GM21423 (cell line): ENCODE measurements around the gene SRR.
"Not testable (repeated sequence)": the region's sequence is repeated elsewhere in the genome, so short reads cannot be mapped to it uniquely, and the experiment has no call there.

Source experiments
- ATAC-seq: cut with Tn5 transposase; IDR thresholded peaks from one replicate; pipeline ENCODE4 v1.9.1; 2021; ENCODE audit warnings: mild to moderate bottlenecking, moderate library complexity; ENCODE audit not compliant: unreplicated experiment

SRR gene

GRCh38 chr17:2289878-2290478, 13.8 kb upstream of the SRR start:
- no peak for ATAC-seq

GRCh38 chr17:2292100-2292499, 11.7 kb upstream of the SRR start:
- no peak for ATAC-seq

DNA sequence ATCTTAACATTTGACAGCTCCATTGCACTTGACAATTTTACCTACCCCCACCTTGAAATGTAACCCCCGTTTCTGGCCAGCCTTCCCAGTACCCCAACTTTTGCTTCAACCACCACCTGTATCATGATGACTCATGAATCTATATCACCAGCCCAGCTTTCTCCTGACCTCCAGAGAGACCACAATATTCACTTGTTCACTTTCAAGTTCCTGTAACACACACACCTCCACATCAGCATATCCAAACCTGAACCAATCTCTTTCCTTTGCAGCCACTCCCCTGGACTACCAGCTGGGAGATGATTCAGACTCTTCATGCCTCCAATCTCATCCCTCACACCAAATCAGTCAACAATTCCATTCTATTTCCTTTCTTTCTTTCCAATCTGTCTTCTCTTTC, 8.2 kb upstream of the SRR start:
- ATAC-seq = no peak

- no peak for ATAC-seq
These were observed 6.7 kb upstream of the SRR start for GRCh38 chr17:2297023-2297422.

GRCh38 chr17:2299136-2299535, 4.6 kb upstream of the SRR start:
- ATAC-seq = no peak

DNA sequence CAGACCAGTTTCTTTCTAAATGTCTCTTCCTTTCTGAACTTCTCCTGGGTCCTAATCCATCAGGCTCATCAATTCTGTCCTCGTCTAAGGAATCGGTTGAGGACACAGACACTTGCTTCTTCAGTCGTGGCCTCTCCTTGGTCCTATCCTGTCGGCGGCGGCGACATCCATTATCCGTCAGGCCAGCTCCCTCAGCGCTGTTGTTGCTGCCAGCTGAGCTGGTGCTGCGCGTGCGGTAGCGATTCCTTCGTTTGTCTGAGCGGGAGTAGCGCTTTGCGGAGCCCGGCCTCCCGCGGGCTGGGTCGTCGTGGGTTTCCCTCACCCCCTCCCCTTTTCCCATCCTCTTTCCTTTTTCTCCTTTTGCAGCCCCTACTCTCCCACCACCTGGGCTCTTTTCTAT, 4.0 kb upstream of the SRR start:
- ATAC-seq = no peak

DNA sequence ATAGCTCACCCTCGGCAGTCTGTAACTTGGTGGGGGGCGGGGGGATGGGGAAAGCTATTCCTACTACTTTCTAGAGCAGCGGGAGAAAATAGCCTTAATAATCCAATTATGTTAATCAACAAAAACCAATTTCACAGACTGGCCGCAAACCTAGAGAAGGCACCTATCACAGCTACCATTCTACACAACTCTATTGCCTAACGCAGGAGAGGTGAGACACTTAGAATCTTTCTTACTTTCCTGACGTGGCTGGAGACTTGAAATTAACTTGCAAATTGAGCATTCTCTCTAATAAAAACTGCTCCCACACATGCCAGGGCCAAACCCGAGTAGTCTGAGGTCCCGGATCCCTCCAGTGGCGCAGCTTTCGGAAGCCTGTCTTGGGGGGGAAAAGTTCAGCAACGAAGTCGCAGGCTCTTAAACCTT, 959 bp upstream of the SRR start:
- ATAC-seq = peak; percentile 7

DNA sequence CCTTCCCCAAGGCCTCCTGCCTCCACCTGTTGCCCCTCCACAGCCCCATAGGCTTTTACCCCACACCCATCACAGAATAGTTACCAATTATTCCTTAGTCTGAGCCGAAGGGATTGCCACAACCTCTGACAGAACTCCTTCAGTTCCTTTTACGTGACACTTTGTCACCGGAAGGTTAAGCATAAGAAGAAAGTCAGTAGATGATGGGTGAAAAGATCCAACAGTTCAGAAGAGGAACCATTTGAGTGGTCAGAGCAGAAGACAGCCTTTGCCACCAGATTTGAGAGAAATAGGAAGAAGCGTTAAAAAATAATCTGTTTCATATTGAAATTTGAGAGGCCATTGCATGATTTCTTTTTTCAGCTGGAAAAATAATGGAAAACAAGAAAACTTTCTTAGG, 1.2 kb downstream of the SRR start:
- no peak for ATAC-seq

DNA sequence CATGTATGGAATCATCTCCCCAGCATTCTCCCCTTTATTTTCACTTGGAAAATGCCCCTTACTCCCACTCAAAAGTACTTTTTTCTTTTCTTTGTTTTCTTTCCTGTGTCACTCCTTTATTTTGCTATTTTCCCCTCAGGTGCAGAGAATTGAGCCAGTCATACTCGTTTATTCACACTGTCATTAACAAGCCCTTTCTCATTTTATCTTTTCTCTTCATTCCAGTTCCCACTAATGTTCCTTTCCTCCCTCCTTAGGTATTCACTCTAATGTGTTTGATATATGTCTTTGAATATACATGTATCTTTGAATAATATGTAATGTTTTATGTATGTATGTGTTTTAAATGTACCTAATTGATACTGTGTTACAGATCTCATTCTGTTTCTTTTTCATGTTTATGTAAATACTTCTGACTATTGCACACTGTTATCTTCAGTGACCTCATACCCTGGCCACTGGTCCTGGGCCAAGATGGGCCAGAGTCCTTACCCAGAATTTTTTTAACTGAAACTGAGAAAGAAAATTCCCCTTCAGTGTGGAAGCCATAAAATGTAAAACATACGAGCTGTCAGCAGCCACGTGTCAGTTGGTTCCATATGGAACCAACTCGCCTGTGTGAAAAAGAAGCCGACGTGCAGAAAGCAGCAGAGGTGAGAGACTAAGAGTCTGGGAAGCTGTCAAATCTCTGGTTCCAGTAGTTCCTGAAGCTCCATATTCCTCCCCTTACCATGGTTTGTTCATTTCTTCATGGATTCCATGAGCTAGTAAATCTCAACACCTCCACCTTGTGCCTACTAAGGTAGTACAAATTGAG, 5.8 kb downstream of the SRR start:
- ATAC-seq = no peak

DNA sequence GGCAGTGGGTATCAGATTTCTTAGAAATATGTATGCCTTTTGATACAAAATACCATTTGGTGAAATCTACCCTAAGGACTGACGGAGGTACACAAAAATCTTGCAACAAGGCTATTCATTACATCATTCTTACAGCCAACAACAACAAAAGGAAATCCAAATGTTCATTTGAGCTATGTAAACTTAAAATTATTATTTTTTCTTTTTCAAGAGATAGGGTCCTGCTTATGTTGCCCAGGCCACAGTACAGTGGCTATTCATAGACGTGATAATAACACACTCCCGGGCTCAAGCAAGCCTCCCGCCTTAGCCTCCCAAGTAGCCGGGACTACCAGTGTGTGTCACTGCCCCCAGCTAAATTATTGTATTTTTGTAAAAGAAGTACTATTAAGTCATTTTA, 9.0 kb downstream of the SRR start:
- ATAC-seq = no peak

- not testable (repeated sequence) for ATAC-seq
These were observed 13.1 kb downstream of the SRR start for GRCh38 chr17:2316916-2317205.

DNA sequence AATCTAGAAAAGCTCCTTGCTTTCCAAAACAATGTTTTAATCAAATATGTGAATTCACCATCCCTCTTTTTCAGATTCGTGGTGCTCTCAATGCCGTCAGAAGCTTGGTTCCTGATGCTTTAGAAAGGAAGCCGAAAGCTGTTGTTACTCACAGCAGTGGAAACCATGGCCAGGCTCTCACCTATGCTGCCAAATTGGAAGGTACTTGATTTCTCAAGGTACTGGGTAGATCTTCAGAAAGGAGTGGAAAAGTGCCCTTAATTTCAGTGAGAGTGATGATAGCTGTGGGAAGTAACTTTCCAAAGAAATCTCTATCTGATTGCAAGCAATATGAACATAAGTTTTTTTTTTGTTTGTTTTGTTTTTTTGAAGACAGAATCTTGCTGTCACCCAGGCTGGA, 14.0 kb downstream of the SRR start:
- ATAC-seq = no peak

DNA sequence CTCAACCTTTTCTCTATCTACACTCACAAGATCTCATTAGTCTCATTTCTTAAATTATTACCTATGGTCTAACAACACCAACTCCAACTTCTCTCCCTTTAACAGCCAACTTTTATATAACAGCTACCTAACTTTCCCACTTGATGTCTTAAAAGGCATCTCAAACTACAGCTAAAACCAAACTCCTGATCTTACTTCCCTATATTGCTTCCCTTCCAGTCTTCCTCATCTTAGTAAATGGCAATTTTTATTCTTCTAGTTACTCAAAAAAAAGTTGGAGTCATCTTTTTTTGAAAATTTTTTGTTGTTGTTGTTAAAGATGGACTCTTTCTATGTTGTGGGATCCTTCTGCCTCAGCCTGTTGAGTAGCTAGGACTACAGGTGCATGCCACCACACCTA, 15.3 kb downstream of the SRR start:
- no peak for ATAC-seq

DNA sequence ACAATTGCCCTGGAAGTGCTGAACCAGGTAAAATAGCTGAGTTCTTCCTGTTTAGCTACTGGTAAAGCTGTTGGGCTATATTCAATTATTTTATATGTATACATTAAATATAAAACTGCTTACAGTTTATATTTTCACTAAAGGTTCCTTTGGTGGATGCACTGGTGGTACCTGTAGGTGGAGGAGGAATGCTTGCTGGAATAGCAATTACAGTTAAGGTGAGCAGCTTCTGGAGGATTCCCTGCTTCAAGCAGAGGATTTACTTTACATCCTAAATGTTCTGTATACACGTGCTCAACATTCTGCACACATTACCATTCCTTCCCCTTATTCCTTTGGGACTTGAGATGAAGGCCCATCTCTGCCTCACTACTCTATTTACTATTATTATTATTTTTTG, 17.6 kb downstream of the SRR start:
- ATAC-seq = no peak

- ATAC-seq = no peak
These were observed 20.0 kb downstream of the SRR start for GRCh38 chr17:2323629-2324314.

GRCh38 chr17:2331303-2331702, 27.6 kb downstream of the SRR start:
- no peak for ATAC-seq

GRCh38 chr17:2335726-2336214, 32.0 kb downstream of the SRR start:
- ATAC-seq = no peak

GRCh38 chr17:2336215-2336851, 32.6 kb downstream of the SRR start, which contains the start of gene TSR1:
Gene TSR1 (minus strand): TSS chr17:2336457. CDS start chr17:2336427, 30 bp downstream.
- ATAC-seq = peak; percentile 84

- ATAC-seq = peak; percentile 8
These were observed 33.2 kb downstream of the SRR start, which contains the start of gene SGSM2 for GRCh38 chr17:2336852-2337543. Gene SGSM2 (plus strand): TSS chr17:2337501. CDS start chr17:2337689, 188 bp downstream.

DNA sequence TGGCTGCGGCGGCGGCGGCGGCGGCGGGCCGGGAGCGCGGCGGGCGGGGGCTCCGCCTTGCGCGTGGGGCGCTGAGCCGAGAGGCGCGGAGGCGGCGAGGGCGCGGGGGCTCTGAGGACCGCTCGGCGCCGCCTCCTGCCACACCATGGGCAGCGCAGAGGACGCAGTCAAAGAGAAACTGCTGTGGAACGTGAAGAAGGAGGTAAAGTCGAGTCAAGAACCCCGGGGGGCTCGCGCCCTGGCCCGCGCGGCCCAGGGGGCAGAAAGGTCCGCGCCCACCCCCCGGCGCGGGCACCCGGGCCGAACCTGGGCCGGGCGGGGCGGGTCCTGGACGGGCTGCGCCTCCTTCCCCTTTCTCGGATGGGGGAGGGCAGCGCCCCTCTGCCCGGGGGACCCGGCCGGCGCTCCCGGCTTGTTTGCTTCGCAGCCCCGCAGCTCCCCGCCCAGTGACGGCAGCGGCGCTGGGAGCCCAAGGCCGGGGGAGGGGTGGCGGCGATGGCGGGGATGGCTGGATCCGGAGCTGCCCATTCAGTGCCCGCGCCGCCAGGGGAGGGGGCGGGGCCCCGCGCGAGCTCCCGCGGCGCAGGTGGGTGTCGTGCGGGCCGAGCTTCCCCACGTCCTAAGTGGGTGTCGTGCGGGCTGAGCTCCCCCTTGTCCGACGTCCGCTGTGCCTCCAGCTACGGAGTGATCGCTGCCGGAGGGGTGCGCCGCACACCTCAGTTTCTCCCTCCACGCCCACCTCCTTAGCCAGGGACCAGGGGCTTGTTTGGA, 34.0 kb downstream of the SRR start:
- no peak for ATAC-seq
